Skeletal muscle tissue (tissue), 4 donors: ENCODE results near the gene ZNF765. TPM values are rescaled to one million over a fixed set of nuclear protein-coding genes. Genes with fewer than 3 reads are reported as not detected.
"Not testable (repeated sequence)": the region's sequence is repeated elsewhere in the genome, so short reads cannot be mapped to it uniquely, and the experiment has no call there.

Experiments used
- H3K27ac ChIP-seq: one replicate; pipeline ENCODE4 v1.7.0; 2013; ENCODE audit warnings: mild to moderate bottlenecking, low read depth, low read length, inconsistent platforms
- H3K27me3 ChIP-seq, 3 donors: one replicate each; pipeline ENCODE4 v1.7.0; 2013; ENCODE audit warnings: low read length in 3 of 3; ENCODE audit not compliant: control insufficient read depth in 3 of 3, insufficient read depth in 3 of 3
- H3K36me3 ChIP-seq, 3 donors: one replicate each; pipeline ENCODE4 v1.7.0; 2013; ENCODE audit warnings: low read length in 3 of 3; ENCODE audit not compliant: control insufficient read depth in 3 of 3, insufficient read depth in 3 of 3
- H3K4me1 ChIP-seq, 3 donors: one replicate each; pipeline ENCODE4 v1.7.0; 2013; ENCODE audit warnings: low read length in 3 of 3, mild to moderate bottlenecking in 3 of 3; ENCODE audit not compliant: control insufficient read depth in 3 of 3, insufficient read depth in 3 of 3
- H3K4me3 ChIP-seq, 3 donors: one replicate each; pipeline ENCODE4 v1.7.0; 2013; ENCODE audit warnings: low read length in 3 of 3
- H3K9ac ChIP-seq, 3 donors: one replicate each; pipeline ENCODE4 v1.7.0; 2013; ENCODE audit warnings: low read length in 3 of 3, mild to moderate bottlenecking in 3 of 3, moderate library complexity in 2 of 3, low read depth in 1 of 3
- H3K9me3 ChIP-seq, 3 donors: one replicate each; pipeline ENCODE4 v1.7.0; 2013; ENCODE audit warnings: low read length in 3 of 3; ENCODE audit not compliant: control insufficient read depth in 3 of 3
- total RNA-seq: library from RNA; depleted of rRNA; stranded (reverse); fragments of >200 nt; gene quantifications from one replicate; pipeline ENCODE4 v1.2.3, GENCODE V29; 2014
- donor health status: Osteomylitis.

The ZNF765 gene
- total RNA-seq, 1 donor from 2014 or later, result 13.0 TPM

DNA sequence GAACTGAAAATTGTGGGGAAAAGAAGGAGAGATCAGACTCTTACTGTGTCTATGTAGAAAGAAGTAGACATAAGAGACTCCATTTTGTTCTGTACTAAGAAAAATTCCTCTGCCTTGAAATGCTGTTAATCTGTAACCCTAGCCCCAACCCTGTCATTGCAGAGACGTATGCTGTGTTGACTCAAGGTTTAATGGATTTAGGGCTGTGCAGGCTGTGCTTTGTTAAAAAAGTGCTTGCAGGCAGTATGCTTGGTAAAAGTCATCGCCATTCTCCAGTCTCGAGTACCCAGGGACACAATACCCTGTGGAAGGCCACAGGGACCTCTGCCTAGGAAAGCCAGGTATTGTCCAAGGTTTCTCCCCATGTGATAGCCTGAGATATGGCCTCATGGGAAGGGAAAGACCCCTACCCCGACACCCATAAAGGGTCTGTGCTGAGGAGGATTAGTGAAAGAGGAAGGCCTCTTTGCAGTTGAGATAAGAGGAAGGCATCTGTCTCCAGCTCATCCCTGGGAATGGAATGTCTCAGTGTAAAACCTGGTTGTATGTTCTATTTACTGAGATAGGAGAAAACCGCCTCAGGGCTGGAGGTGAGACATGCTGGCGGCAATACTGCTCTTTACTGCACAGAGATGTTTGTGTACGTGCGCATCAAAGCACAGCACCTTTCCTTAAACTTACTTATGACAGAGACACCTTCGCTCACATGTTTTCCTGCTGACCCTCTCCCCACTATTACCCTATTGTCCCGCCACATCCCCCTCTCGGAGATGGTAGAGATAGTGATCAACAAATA, 25.8 kb downstream of the ZNF765 start:
- H3K4me1 ChIP-seq, H3K9me3 ChIP-seq, H3K27me3 ChIP-seq, H3K4me3 ChIP-seq, H3K9ac ChIP-seq, H3K36me3 ChIP-seq, H3K27ac ChIP-seq: not testable (repeated sequence)

DNA sequence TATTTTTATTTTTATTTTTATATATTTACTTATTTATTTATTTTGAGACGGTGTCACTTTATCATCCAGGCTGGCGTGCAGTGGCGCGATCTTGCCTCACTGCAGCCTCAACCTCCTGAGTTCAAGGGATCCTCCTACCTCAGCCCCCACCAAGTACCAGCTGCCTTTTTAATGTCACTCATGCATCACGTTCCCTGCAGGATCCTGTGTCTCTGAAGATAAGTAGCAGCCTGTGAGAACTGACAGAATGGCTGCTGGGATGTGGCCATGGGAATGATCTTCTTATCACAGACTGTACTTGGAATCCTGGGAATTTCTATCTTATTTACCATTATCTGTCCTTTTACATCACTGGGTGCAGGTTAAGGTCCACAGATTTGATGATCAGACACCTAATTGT, 27.6 kb downstream of the ZNF765 start:
- Histone ChIP-seq H3K4me3 (no peak overlapping the region), H3K4me1 (peaks cover 0 to 3% (median 0%) of the 10 kb centered on the region in 3 donors), H3K36me3 (no peaks in the 10 kb centered on the region), H3K9me3 (no peaks in the 10 kb centered on the region), H3K27me3 (no peaks in the 10 kb centered on the region), H3K9ac (no peak overlapping the region), H3K27ac (no peak overlapping the region)

DNA sequence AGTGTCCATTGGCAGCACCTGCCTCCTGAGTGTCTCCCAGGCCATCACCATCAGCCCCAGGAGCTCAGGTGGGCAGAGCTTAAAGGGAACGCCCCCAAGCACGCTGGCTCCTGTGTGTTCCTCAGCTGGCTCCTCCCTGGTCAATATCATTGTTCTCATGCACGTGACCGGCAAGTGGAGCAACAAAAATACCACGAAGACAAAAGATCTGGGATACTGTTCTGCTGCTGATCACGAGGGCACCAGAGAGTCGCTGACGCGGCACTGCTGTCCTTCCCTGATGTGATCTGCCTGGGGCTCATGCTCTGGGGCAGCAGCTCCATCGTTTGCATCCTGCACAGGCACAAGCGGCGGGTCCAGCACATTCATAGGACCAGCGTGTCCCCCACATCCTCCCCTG, 28.1 kb downstream of the ZNF765 start:
- H3K9ac ChIP-seq, H3K4me3 ChIP-seq, H3K27me3 ChIP-seq, H3K4me1 ChIP-seq, H3K27ac ChIP-seq, H3K9me3 ChIP-seq, H3K36me3 ChIP-seq: not testable (repeated sequence)

DNA sequence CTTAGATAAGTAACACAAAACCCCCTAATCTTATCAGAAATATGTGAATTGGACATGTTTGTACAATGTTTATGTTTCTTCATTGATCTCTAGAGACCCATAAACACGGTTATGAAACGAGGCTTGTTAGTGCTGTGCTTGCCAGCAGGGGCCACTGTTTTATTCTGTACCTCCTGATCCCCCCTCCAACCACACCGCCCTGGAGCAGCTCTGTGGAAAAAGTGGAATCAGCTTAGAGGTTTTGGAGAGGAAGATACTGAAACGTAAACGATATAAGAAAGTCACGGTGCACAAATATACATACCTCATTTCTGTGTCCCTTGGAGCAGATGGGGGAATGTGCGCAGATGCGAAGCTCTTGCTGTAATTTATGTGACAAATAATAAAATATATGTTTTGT, 28.7 kb downstream of the ZNF765 start:
- not testable (repeated sequence) for H3K9ac ChIP-seq, H3K4me3 ChIP-seq, H3K4me1 ChIP-seq, H3K9me3 ChIP-seq, H3K27ac ChIP-seq, H3K36me3 ChIP-seq, H3K27me3 ChIP-seq

DNA sequence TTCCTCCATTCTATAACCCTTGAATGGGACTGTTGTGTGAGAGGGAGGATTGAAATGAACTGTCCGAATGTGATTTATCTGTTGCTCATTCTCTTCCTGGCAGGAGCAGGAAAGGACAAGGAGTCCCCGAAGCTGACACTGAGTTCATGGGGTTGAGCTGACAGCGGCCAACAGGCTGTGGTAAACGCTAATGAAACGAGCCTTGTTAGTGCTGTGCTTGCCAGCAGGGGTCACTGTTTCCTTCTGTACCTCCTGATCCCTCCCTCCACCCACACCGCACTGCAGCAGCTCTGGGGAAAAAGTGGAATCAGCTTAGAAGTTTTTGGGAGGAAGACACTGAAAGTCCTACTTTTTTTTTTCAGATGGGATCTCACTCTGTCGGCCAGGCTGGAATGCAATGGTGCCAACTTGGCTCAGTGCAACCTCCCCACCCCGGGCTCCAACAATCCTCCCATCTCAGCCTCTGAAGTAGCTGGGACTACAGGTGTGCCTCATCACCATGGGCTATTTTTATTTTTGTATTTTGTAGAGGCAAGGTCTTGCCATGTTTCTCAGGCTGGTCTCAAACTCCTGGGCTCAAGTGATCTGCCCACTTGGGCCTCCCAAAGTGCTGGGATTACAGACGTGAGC, 30.1 kb downstream of the ZNF765 start:
- H3K27me3 ChIP-seq, result no peaks in the 10 kb centered on the region
- H3K4me3 ChIP-seq, result no peak overlapping the region
- H3K9ac ChIP-seq, result no peak overlapping the region
- H3K4me1 ChIP-seq, result peaks cover 0 to 3% (median 0%) of the 10 kb centered on the region in 3 donors
- no peaks in the 10 kb centered on the region for H3K36me3 ChIP-seq
- H3K9me3 ChIP-seq, result no peaks in the 10 kb centered on the region
- H3K27ac ChIP-seq, result no peak overlapping the region

DNA sequence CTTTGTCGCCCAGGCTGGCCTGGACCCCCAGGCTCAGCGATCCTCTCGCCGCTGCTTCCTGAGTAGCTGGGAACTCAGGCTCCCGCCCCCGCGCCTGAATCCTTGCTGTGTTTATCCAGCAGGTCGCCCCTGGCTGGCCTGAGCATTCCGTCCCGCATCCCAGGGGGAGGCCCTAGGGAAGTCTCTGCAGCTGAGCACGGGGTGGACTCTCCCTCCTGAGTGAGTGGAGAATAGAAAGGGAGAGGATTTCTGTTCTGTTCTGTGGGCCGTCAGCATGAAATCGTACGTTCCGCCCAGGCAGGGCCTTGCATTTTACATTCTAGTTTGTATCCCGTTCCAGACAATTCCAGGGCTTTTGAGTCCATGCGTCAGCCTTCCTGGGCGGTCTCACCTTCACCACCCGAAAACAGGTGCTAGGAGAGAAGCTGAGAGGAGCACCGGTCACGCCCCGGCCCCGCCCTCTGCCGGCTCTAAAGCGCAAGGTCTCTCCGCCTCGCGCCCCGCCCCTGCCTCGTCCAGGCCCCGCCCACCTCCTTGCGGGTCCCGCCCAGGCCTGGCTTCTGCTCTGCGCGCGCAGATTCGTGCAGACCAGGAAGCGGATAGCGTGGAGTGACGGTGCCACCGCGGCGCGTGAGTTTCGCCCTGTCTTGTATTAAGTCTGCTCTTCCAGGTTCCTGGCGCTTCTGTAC, 36.6 kb downstream of the ZNF765 start, which contains the start of gene ZNF761:
Gene ZNF761 (plus strand): TSS at position 586 of the 689 bp plus-strand sequence. CDS start 15,285 bp downstream, outside the sequence.
- Histone ChIP-seq H3K4me1 (peaks cover 5 to 13% (median 11%) of the 10 kb centered on the region in 3 donors), H3K27me3 (no peaks in the 10 kb centered on the region), H3K27ac (peak within 1 kb of the TSS; percentile 30), H3K36me3 (peaks cover 2 to 4% (median 4%) of the 10 kb centered on the region in 3 donors), H3K4me3 (peak within 1 kb of the TSS; percentile 85 to 92 (median 86)), H3K9me3 (no peaks in the 10 kb centered on the region), H3K9ac (peak within 1 kb of the TSS; percentile 84 to 91 (median 88))

DNA sequence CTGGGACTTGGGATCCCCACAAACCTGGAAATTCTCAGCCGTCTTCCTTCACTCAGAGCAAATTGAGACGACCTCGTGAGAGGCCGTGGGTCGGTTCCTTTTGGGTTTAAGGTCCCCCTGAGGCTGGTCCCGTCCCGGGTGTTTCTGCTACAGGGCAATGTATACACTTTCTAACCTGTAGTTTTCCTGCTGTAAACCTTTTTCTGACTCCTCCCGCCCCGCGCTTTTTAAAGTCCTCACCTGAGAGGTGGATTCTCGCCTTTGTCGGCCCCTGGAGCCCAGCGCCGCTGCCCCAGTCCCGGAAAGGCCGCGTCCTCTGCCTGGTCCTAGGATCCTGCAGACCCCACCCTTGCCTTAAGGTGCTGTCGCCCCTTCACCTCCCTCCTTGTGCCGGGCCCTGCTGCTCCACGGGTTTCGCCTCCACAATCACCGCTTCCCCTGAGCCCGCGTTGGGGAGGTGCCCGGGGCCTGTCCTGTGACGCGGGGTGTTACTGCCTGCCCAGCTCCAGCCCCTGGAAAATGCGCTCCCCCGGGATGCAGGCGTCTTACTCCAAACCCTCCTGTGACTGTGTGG, 37.2 kb downstream of the ZNF765 start:
- H3K9me3 ChIP-seq, result no peaks in the 10 kb centered on the region
- H3K4me3 ChIP-seq, result peak overlapping the region; percentile 85 to 92 (median 86)
- H3K36me3 ChIP-seq, result peaks cover 2 to 4% (median 4%) of the 10 kb centered on the region in 3 donors
- H3K27ac ChIP-seq, result peak overlapping the region; percentile 30
- peaks cover 5 to 13% (median 11%) of the 10 kb centered on the region in 3 donors for H3K4me1 ChIP-seq
- peak overlapping the region; percentile 84 to 91 (median 88) for H3K9ac ChIP-seq
- H3K27me3 ChIP-seq, result no peaks in the 10 kb centered on the region

DNA sequence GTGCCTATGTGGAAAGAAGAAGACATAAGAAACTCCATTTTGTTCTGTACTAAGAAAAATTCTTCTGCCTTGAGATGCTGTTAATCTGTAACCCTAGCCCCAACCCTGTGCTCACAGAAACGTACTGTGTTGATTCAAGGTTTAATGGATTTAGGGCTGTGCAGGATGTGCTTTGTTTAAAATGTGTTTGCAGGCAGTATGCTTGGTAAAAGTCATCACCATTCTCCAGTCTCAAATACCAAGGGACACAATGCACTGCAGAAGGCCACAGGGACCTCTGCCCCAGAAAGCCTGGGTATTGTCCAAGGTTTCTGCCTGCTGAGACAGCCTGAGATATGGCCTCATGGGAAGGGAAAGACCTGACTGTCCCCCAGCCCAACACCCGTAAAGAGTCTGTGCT, 48.9 kb downstream of the ZNF765 start:
- not testable (repeated sequence) for H3K4me3 ChIP-seq, H3K27ac ChIP-seq, H3K9ac ChIP-seq, H3K27me3 ChIP-seq, H3K4me1 ChIP-seq, H3K9me3 ChIP-seq
- peaks cover 29 to 34% (median 31%) of the 10 kb centered on the region in 3 donors for H3K36me3 ChIP-seq

DNA sequence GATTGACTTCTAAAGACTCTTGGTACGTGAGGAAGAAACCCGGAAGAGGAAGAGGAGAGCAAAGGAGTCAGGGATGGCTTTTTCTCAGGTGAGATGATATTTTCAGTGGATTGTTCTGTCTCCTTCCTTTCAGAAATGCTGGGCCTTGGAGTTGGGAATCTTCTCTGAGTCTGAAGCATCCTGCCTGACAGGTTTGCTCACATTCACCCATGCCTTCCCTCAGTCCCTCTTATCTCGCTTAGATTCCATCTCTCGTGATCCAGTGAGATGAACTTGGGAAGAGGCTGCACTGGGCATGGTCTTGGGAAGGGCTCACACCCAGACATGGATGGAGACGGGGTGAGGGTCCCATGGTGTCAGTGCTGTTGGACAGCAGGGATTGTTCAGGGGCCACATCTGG, 52.2 kb downstream of the ZNF765 start:
- peaks cover 37 to 44% (median 38%) of the 10 kb centered on the region in 3 donors for H3K36me3 ChIP-seq
- H3K27ac ChIP-seq, H3K9me3 ChIP-seq, H3K9ac ChIP-seq, H3K27me3 ChIP-seq, H3K4me1 ChIP-seq, H3K4me3 ChIP-seq: not testable (repeated sequence)
